Stimulated activated CD8-positive, alpha-beta memory T cell treated with anti-CD3 and anti-CD28 coated beads, Interleukin-12 subunit alpha, Interleukin-12 subunit beta, amount 100 ng/mL, for 4 hours (primary cell): ENCODE data around the gene NOS3.

Experiments used
- DNase-seq: peaks from one replicate; pipeline ENCODE4 v3.0.0-alpha.2; 2020; ENCODE audit warnings: low read depth

NOS3 gene

GRCh38 chr7:151059367-151060112 lies 68.7 kb downstream of the NOS3 start, which contains the start of gene SLC4A2:
SLC4A2 (plus strand) TSS chr7:151059589; CDS start chr7:151061988, 2,399 bp downstream.
- DNase-seq: peak; percentile 69

- DNase-seq: no peak
Measured at GRCh38 chr7:151060113-151060415, 69.2 kb downstream of the NOS3 start.

GRCh38 chr7:151060416-151061212 lies 69.8 kb downstream of the NOS3 start:
- DNase-seq: no peak

GRCh38 chr7:151061213-151062110 lies 70.6 kb downstream of the NOS3 start:
- no peak for DNase-seq

- DNase-seq: no peak
Measured at GRCh38 chr7:151062111-151062398, 71.2 kb downstream of the NOS3 start.

GRCh38 chr7:151062399-151063211 lies 71.8 kb downstream of the NOS3 start:
- no peak for DNase-seq

GRCh38 chr7:151063212-151063561 lies 72.4 kb downstream of the NOS3 start:
- DNase-seq: no peak
